Ectodermal cell (in vitro differentiated cells): ENCODE results near the gene RIPOR3.
"Not testable (repeated sequence)": the region's sequence is repeated elsewhere in the genome, so short reads cannot be mapped to it uniquely, and the experiment has no call there.

ENCODE experiments used
- H3K27ac ChIP-seq: 2 replicates; pipeline ENCODE4 v1.7.0; 2013; ENCODE audit warnings: mild to moderate bottlenecking, low read depth, low read length; ENCODE audit not compliant: insufficient read depth, poor library complexity, severe bottlenecking
- H3K27me3 ChIP-seq: 2 replicates; pipeline ENCODE4 v1.7.0; 2013; ENCODE audit warnings: mild to moderate bottlenecking, low read length; ENCODE audit not compliant: insufficient read depth, control insufficient read depth, poor library complexity, severe bottlenecking
- H3K36me3 ChIP-seq: one replicate; pipeline ENCODE4 v1.7.0; 2013; ENCODE audit warnings: low read length; ENCODE audit not compliant: control insufficient read depth, insufficient read depth
- H3K4me1 ChIP-seq: one replicate; pipeline ENCODE4 v1.7.0; 2013; ENCODE audit warnings: low read length; ENCODE audit not compliant: control insufficient read depth, insufficient read depth
- H3K4me3 ChIP-seq: 2 replicates; pipeline ENCODE4 v1.7.0; 2013; ENCODE audit warnings: low read depth, low read length, control low read depth; ENCODE audit not compliant: insufficient read depth
- H3K9me3 ChIP-seq: 2 replicates; pipeline ENCODE4 v1.7.0; 2013; ENCODE audit warnings: mild to moderate bottlenecking, low read length, moderate library complexity; ENCODE audit not compliant: control insufficient read depth
- WGBS, 2 experiments: methylation state at CpG; one replicate each; pipeline ENCODE4 v1.1.7; 2013; ENCODE audit warnings: missing lambda C conversion rate in 2 of 2; 5-methylcytosine and 5-hydroxymethylcytosine counted together

The RIPOR3 gene

DNA sequence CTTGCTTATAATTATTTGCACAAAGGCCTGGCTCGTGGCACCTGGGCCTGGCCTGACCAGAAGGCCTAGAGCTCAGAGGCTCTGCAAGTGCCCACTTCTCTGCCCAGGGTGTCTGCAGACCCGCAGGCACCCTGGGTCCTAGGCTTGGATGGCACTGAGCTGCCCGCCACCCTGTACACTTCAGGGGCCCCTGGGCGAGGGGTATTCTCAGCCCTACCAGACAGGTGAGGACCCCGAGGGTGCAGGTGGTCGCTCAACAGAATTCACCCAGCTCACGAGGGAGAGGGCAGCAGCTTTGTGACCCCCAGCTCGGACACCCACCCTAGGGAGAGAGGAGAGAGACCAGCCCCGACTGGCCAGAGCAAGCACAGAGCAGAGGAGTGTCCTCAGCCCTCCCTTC, 83.9 kb downstream of the RIPOR3 start:
- 93 to 96% methylated on average over 9 of the region's 9 CpGs for WGBS, 2 experiments

DNA sequence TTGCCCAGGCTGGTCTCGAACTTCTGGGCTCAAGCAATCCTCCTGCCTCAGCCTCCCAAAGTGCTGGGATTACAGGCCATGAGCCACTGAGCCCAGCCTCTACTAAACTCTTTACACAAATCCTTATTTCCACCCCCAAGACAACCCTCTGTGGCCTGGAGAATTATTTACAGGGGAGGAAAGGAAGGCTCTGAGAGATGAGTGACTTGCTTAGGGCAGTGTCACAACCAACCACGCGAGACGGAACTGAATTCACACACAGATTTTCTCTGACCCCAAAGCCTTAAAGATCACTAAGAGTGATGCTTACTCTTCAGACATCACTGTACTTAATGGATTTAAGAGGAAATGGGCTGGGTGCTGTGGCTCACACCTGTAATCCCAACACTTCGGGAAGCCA, 86.2 kb downstream of the RIPOR3 start:
- Histone ChIP-seq H3K4me3 (no peak overlapping the region), H3K36me3 (no peaks in the 10 kb centered on the region), H3K27me3 (no peaks in the 10 kb centered on the region), H3K27ac (no peak overlapping the region), H3K9me3 (no peaks in the 10 kb centered on the region), H3K4me1 (no peaks in the 10 kb centered on the region)
- WGBS, 2 experiments, result 89 to 95% methylated on average over 5 of the region's 5 CpGs

More for the DNA sequence above, 83.9 kb downstream of the RIPOR3 start:
- Histone ChIP-seq H3K4me3 (no peak overlapping the region), H3K27ac (no peak overlapping the region), H3K36me3 (no peaks in the 10 kb centered on the region), H3K4me1 (no peaks in the 10 kb centered on the region), H3K9me3 (no peaks in the 10 kb centered on the region), H3K27me3 (no peaks in the 10 kb centered on the region)

DNA sequence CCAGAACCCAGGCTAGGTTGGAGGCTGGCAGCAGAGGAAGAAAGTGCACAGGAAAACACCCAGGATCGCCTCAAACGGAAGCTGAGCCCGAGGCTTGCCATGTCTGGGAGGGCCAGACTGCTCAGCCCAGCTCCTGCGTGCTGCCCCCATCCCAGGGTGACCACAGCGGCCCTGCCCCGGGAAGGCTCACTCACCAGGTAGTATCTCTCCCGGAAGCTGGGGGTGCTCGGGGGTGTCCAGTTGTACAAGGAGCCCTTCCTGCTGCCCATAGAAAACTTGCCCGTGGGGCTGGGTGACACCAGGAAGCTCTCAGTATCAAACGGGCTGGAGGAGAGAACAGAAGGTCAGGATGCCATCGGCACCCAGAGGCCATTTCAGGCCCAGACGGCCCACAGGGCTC, 86.9 kb downstream of the RIPOR3 start:
- no peaks in the 10 kb centered on the region for H3K36me3 ChIP-seq
- no peaks in the 10 kb centered on the region for H3K9me3 ChIP-seq
- no peaks in the 10 kb centered on the region for H3K4me1 ChIP-seq
- no peaks in the 10 kb centered on the region for H3K27me3 ChIP-seq
- H3K27ac ChIP-seq, result no peak overlapping the region
- WGBS, 2 experiments, result 94 to 95% methylated on average over 12 of the region's 12 CpGs
- no peak overlapping the region for H3K4me3 ChIP-seq

DNA sequence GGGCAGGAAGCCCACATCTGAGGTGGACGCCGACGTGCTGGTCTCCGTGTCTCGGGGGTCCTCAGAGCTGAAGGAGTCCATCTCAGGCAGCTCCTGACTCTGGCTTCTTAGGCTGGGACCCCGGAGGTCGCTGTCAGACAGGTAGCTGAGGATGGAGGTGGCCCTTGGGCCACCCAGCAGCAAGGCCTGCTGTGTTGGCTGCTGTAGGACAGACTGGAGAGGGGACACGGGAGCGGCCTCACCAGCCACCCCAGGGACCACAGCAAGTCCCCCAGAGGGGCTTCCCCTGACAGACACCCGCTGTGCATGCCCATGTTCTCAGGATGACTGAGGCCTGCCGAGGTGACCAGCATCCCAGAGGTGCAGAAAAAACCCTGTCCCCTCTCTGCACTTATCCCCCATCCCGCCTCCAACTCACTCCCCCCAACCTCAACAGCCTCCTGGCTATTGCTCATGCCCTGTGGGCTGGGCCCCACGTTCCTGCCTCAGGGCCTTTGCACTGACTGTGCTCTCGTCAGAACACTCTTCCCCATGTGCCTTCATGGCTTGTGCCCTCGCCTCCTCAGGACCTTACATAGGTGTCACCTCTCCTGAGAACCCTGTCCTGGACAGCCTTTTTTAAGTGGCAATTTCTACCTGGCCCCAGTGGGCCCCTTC, 88.8 kb downstream of the RIPOR3 start:
- Histone ChIP-seq H3K27me3 (no peaks in the 10 kb centered on the region), H3K9me3 (no peaks in the 10 kb centered on the region), H3K27ac (no peak overlapping the region), H3K4me1 (no peaks in the 10 kb centered on the region), H3K36me3 (no peaks in the 10 kb centered on the region), H3K4me3 (no peak overlapping the region)
- WGBS, 2 experiments, result 94% methylated on average over 15 of the region's 15 CpGs

DNA sequence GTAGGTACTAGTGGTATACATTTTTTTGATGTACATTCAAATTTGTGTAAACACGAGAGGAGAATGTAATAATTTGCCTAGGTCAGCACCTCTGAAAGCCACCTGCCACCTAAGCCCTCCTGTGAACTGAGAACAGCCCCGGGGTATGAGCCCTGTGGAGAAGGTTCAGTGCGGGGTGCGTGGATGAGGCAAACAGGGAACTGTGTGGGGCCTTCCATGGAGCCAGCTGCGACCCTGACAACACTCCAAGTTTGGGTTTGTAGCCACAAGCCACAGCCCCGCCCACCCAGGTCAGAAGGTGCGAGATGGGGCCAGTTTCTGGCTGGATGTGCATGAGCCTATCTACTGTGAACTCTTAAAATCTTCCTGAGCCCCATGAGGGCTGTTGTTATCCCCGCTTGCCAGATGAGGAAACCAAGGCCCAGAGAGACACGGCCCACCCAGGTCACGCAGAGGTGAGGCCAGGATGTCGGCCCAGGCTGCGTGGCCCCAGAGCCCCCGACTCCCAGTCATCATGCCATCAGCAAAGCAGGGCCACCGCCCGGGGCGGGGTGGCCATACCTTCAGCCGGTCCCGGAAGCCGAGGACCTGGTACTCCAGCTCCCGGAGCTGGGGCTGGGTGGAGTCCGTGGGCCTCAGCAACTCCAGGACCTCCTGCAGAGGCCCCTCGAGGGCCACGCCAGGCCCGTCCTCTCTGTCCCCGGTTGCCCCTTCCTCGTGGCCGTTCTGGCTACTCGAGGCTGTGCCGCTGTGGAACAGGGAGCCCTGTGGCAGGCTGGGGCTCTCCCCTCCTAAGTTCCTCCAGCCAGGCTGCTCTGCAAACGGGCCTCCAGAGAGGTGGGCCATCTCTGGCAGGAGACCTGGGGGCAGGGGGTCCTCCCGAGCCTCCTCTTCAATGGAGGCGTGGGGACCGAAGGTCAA, 89.6 kb downstream of the RIPOR3 start:
- Histone ChIP-seq H3K4me1 (no peaks in the 10 kb centered on the region), H3K27ac (peak overlapping the region; percentile 16), H3K27me3 (no peaks in the 10 kb centered on the region), H3K9me3 (no peaks in the 10 kb centered on the region), H3K36me3 (no peaks in the 10 kb centered on the region), H3K4me3 (no peak overlapping the region)
- WGBS, 2 experiments, result 92 to 93% methylated on average over 33 of the region's 33 CpGs

DNA sequence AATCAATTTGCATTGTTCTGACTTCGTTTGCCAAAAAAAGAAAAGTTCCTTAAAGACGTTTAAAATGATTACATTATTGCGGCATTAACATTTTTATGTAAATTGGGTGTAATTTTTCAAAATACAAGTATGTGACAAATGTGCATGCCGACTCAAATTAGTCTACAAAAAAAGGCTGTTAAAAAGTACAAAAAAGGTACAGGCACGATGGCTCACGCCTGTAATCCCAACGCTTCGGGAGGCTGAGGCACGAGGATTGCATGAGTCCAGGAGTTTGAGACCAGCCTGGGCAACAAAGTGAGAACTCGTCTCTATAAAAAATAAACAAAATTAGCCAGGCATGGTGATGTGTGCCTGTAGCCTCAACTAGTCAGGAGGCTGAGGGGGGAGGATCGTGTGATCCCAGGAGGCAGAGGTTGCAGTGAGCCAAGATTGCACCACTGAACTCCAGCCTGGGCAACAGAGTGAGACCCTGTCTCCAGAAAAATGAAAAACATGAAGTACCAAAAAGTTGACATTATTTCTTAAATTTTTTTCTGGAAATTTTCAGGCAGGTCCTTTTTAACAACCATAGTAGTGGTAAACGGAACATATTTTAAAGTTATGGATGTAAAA, 91.0 kb downstream of the RIPOR3 start:
- Histone ChIP-seq H3K27ac (no peak overlapping the region), H3K9me3 (no peaks in the 10 kb centered on the region), H3K36me3 (no peaks in the 10 kb centered on the region), H3K4me1 (peaks cover 5% of the 10 kb centered on the region), H3K27me3 (no peaks in the 10 kb centered on the region), H3K4me3 (no peak overlapping the region)
- 95% methylated on average over 12 of the region's 12 CpGs for WGBS, 2 experiments

DNA sequence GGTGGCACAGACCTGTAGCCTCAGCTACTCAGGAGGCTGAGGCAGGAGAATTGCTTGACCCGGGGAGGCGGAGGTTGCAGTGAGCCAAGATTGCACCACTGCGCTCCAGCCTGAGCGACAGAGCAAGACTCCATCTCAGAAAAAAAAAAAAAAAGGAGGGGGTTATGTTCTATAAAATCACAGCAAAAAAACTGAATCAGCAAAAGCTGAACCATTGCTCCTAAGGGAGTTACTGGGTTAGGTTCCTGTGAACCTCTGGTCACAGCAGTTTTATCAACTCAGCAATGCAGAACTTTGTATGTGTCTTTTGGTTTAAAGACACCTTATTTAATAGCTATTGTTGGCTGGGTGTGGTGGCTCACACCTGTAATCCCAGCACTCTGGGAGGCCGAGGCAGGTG, 92.6 kb downstream of the RIPOR3 start:
- 97 to 99% methylated on average over 5 of the region's 5 CpGs for WGBS, 2 experiments
- H3K27me3 ChIP-seq, H3K4me3 ChIP-seq, H3K27ac ChIP-seq, H3K4me1 ChIP-seq, H3K9me3 ChIP-seq, H3K36me3 ChIP-seq: not testable (repeated sequence)

DNA sequence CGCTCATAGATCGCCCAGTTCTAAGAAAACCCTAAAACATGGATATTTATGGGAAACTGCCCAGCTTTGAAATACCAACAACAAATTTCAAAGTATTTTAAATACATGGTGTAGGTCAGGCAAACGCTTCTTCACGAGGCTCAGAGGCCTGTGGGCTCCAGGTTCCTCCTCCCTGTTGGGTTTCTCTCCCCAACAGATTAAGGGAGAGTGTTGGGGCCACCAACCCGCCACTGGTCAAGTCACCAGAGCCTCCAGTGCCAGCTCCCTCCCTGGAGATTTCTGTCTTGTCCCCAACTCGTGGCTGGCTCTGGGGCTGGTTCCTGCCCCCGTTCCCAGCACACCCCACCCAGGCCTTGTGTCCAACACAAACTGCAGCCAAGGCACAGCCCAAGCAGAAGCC, 93.3 kb downstream of the RIPOR3 start:
- Histone ChIP-seq H3K36me3 (no peaks in the 10 kb centered on the region), H3K27ac (no peak overlapping the region), H3K9me3 (no peaks in the 10 kb centered on the region), H3K27me3 (no peaks in the 10 kb centered on the region), H3K4me3 (no peak overlapping the region), H3K4me1 (peaks cover 5% of the 10 kb centered on the region)
- 84 to 89% methylated on average over 7 of the region's 7 CpGs for WGBS, 2 experiments

DNA sequence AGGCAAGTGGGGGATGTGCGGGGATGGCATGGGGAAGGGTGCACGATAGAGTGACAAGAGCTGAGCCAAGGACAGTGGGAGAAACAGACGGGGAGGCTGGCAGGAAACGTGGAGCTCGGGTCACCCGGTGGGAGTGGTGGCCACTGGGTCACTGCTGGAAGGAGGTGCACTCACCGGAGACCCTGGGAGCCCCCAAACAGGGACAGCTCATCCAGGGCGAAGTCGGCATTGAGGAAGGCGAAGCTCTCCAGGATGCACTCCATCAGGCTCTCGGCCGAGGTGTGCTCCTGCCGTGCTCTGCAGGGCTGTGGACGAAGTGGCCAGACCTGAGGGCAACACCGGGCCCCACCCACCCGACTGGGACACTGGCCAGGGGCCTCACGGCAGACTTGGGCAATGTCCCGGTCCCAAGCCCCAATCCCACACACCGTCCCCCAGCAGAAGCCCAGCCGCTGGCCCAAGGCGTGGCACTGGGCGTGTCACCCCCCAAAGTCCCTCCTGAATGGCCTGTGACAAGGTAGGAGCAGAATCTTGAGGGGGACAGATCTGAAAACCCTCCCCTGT, 93.9 kb downstream of the RIPOR3 start:
- WGBS, 2 experiments, result 93 to 94% methylated on average over 22 of the region's 22 CpGs
- Histone ChIP-seq H3K4me1 (peaks cover 5% of the 10 kb centered on the region), H3K4me3 (no peak overlapping the region), H3K9me3 (no peaks in the 10 kb centered on the region), H3K36me3 (no peaks in the 10 kb centered on the region), H3K27ac (no peak overlapping the region), H3K27me3 (no peaks in the 10 kb centered on the region)

DNA sequence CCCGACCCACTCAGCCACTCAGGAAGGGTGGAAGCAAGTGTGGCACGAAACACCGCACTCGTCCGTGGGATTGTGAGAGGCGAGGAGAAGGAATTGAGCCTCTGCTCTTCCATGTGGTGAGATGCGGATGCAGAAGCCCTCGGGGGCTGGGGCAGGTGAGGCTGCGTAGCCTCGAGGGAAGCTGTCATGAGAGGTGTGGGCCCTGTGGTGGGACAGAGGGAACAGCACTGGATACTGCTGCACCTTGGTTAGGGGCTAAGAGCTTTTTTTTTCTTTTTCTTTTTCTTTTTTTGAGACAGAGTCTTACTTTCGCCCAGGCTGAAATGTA, 94.7 kb downstream of the RIPOR3 start:
- Histone ChIP-seq H3K27me3 (no peaks in the 10 kb centered on the region), H3K9me3 (no peaks in the 10 kb centered on the region), H3K27ac (no peak overlapping the region), H3K36me3 (no peaks in the 10 kb centered on the region), H3K4me1 (peaks cover 5% of the 10 kb centered on the region), H3K4me3 (no peak overlapping the region)
- whole genome bisulfite sequencing, 2 experiments, result 90 to 93% methylated on average over 11 of the region's 11 CpGs
